Body of pancreas (tissue), 4 donors: ENCODE measurements around the gene EYA4. TPM values are rescaled to one million over a fixed set of nuclear protein-coding genes. Genes with fewer than 3 reads are reported as not detected.
A peak's percentile ranks its signal among the peaks of the same experiment; 100 is the strongest.

ENCODE experiments used
- ATAC-seq: fragments of 150-250 bp; one replicate; pipeline ENCODE4 v1.9.1; 2016
- DNase-seq, 4 donors: peaks; one replicate each; pipeline ENCODE4 v3.0.0-alpha.2; 2019
- H3K27ac ChIP-seq, 4 donors: fragments of 200-600 bp; sonication (generic); 1 replicate in 3 of 4; 2 replicates in 1 of 4; pipeline versions ENCODE4 v1.5.1 to v1.6.1; 2016 to 2019; ENCODE audit warnings: mild to moderate bottlenecking in 1 of 4, mixed read lengths in 1 of 4, moderate library complexity in 1 of 4
- H3K27me3 ChIP-seq, 2 donors: fragments of 200-600 bp; sonication (generic); one replicate each; pipeline ENCODE4 v1.6.0; 2016; ENCODE audit warnings: mild to moderate bottlenecking in 1 of 2
- H3K36me3 ChIP-seq, 2 donors: fragments of 200-600 bp; sonication (generic); replicated peaks in 1 of 2; 2 replicates each; pipeline ENCODE4 v1.5.1; 2016; ENCODE audit warnings: low read depth in 2 of 2; ENCODE audit not compliant: insufficient read depth in 1 of 2
- H3K4me1 ChIP-seq: fragments of 200-600 bp; sonication (generic); one replicate; pipeline ENCODE4 v1.6.0; 2016
- H3K4me3 ChIP-seq, 2 donors: fragments of 200-600 bp; sonication (generic); 1 replicate in 1 of 2; 2 replicates in 1 of 2; pipeline ENCODE4 v1.5.1; 2016 to 2019
- H3K9me3 ChIP-seq, 3 donors: fragments of 200-600 bp; sonication (generic); 1 replicate in 2 of 3; 2 replicates in 1 of 3; pipeline ENCODE4 v1.5.1; 2016
- CTCF ChIP-seq, 7 experiments: fragments of 450-650 bp in 4 of 7; fragments of 200-600 bp in 3 of 7; sonication (generic) in 3 of 7; IDR thresholded peaks; one replicate each; pipeline ENCODE4 v1.5.1; 2016 to 2019; ENCODE audit warnings: antibody characterized with exemption in 7 of 7
- POLR2A ChIP-seq, 3 donors: fragments of 450-650 bp; IDR thresholded peaks; one replicate each; pipeline ENCODE4 v1.6.1; 2016; ENCODE audit warnings: antibody characterized with exemption in 3 of 3, mild to moderate bottlenecking in 2 of 3
- WGBS, 2 donors: methylation state at CpG; one replicate each; pipeline ENCODE4 v1.1.5; 2017; 5-methylcytosine and 5-hydroxymethylcytosine counted together
- intact Hi-C: fragments of 100-400 bp; cut with DNase I; formaldehyde crosslinking; loops from one replicate; pipeline ENCODE4 v1.15.1; 2023
- total RNA-seq, 2 donors: library from RNA; depleted of rRNA; stranded (reverse); fragments of >200 nt; gene quantifications; one replicate each; pipeline ENCODE4 v1.1.0, GENCODE V29; 2016

Gene EYA4
- total RNA-seq, 2 donors from 2014 or later, result 0.26 to 5.3 TPM

- ATAC-seq (peak; percentile 40), DNase-seq (peak in 1 of 4 donors; percentile 15)
- Histone ChIP-seq H3K27me3 (no peaks in the 10 kb centered on the region), H3K27ac (peak overlapping the region in 1 of 4 donors; percentile 29), H3K4me3 (no peak overlapping the region), H3K4me1 (peaks cover 4% of the 10 kb centered on the region), H3K36me3 (no peaks in the 10 kb centered on the region), H3K9me3 (no peaks in the 10 kb centered on the region)
- intact Hi-C loops, result no loop called here
- no peak for TF ChIP-seq CTCF (IDR thresholded peaks at IDR 0.05)
- TF ChIP-seq POLR2A (IDR thresholded peaks at IDR 0.05), result no peak
- 9 to 11% methylated on average over 1 of the region's 1 CpG for WGBS, 2 donors
These were observed 100.5 kb downstream of the EYA4 start for GRCh38 chr6:133341607-133342158.

GRCh38 chr6:133343220-133343619, 102.1 kb downstream of the EYA4 start:
- Histone ChIP-seq H3K4me3 (no peak overlapping the region), H3K4me1 (peaks cover 4% of the 10 kb centered on the region), H3K9me3 (no peaks in the 10 kb centered on the region), H3K27me3 (no peaks in the 10 kb centered on the region), H3K36me3 (no peaks in the 10 kb centered on the region), H3K27ac (no peak overlapping the region)
- TF ChIP-seq CTCF (IDR thresholded peaks at IDR 0.05) (no peak), POLR2A (IDR thresholded peaks at IDR 0.05) (no peak)
- intact Hi-C loops, result no loop called here
- 63 to 74% methylated on average over 3 of the region's 3 CpGs for WGBS, 2 donors
- no peak for ATAC-seq
- DNase-seq, result no peak

GRCh38 chr6:133348846-133349245, 107.7 kb downstream of the EYA4 start:
- DNase-seq (no peak), ATAC-seq (no peak)
- Histone ChIP-seq H3K36me3 (no peaks in the 10 kb centered on the region), H3K27ac (no peak overlapping the region), H3K9me3 (no peaks in the 10 kb centered on the region), H3K4me3 (no peak overlapping the region), H3K4me1 (no peaks in the 10 kb centered on the region), H3K27me3 (no peaks in the 10 kb centered on the region)
- TF ChIP-seq CTCF (IDR thresholded peaks at IDR 0.05), result no peak
- 49 to 58% methylated on average over 3 of the region's 3 CpGs for WGBS, 2 donors
- intact Hi-C loops, result no loop called here

- Histone ChIP-seq H3K9me3 (no peaks in the 10 kb centered on the region), H3K4me3 (no peak overlapping the region), H3K27ac (no peak overlapping the region), H3K27me3 (no peaks in the 10 kb centered on the region), H3K36me3 (no peaks in the 10 kb centered on the region), H3K4me1 (no peaks in the 10 kb centered on the region)
- intact Hi-C loops, result no loop called here
- ATAC-seq, result no peak
- no peak for DNase-seq
- no peak for TF ChIP-seq CTCF (IDR thresholded peaks at IDR 0.05)
- TF ChIP-seq POLR2A (IDR thresholded peaks at IDR 0.05), result no peak
- WGBS, 2 donors, result 78 to 95% methylated on average over 2 of the region's 2 CpGs
These were observed 109.8 kb downstream of the EYA4 start for GRCh38 chr6:133350928-133351327.

- Histone ChIP-seq H3K4me1 (no peaks in the 10 kb centered on the region), H3K27ac (no peak overlapping the region), H3K9me3 (no peaks in the 10 kb centered on the region), H3K27me3 (no peaks in the 10 kb centered on the region), H3K36me3 (no peaks in the 10 kb centered on the region), H3K4me3 (no peak overlapping the region)
- no peak for DNase-seq
- no peak for ATAC-seq
- intact Hi-C loops, result no loop called here
- TF ChIP-seq POLR2A (IDR thresholded peaks at IDR 0.05), result no peak
- no peak for TF ChIP-seq CTCF (IDR thresholded peaks at IDR 0.05)
- WGBS, 2 donors, result 43 to 53% methylated on average over 1 of the region's 1 CpG
These were observed 110.9 kb downstream of the EYA4 start for GRCh38 chr6:133352046-133352445.
